HG02884 (cell line): ENCODE measurements around the gene LRRC8A.
A peak's percentile ranks its signal among the peaks of the same experiment; 100 is the strongest.
"Not testable (repeated sequence)": the region's sequence is repeated elsewhere in the genome, so short reads cannot be mapped to it uniquely, and the experiment has no call there.

Experiments
- ATAC-seq: cut with Tn5 transposase; IDR thresholded peaks from one replicate; pipeline ENCODE4 v1.9.1; 2021; ENCODE audit warnings: mild to moderate bottlenecking, moderate library complexity; ENCODE audit not compliant: unreplicated experiment

Gene LRRC8A

GRCh38 chr9:128881884-128882676 is at the start of gene LRRC8A, which contains the start of gene KYAT1:
Gene LRRC8A, plus strand, starts transcription at chr9:128882133. Its CDS starts 25,032 bp downstream, at chr9:128907165.
Gene KYAT1, minus strand, starts transcription at chr9:128881950. Its CDS starts 36,545 bp downstream, at chr9:128845405.
- peak; percentile 78 for ATAC-seq

GRCh38 chr9:128833696-128834095 is 48.2 kb upstream of the LRRC8A start:
- ATAC-seq, result no peak

GRCh38 chr9:128835246-128836210 is 46.4 kb upstream of the LRRC8A start:
- ATAC-seq, result no peak

GRCh38 chr9:128836509-128837145 is 45.3 kb upstream of the LRRC8A start:
- ATAC-seq, result no peak

GRCh38 chr9:128838338-128838737 is 43.6 kb upstream of the LRRC8A start:
- ATAC-seq, result no peak

GRCh38 chr9:128840524-128840923 is 41.4 kb upstream of the LRRC8A start:
- ATAC-seq, result no peak

- ATAC-seq, result no peak
Observed at GRCh38 chr9:128841694-128842492, 40.0 kb upstream of the LRRC8A start.

- ATAC-seq, result not testable (repeated sequence)
Observed at GRCh38 chr9:128843171-128843570, 38.8 kb upstream of the LRRC8A start.

- no peak for ATAC-seq
Observed at GRCh38 chr9:128845186-128845931, 36.6 kb upstream of the LRRC8A start.

- ATAC-seq, result no peak
Observed at GRCh38 chr9:128846680-128847030, 35.3 kb upstream of the LRRC8A start.

GRCh38 chr9:128847803-128848202 is 34.1 kb upstream of the LRRC8A start:
- ATAC-seq, result no peak

GRCh38 chr9:128851024-128851423 is 30.9 kb upstream of the LRRC8A start:
- not testable (repeated sequence) for ATAC-seq

GRCh38 chr9:128851779-128852600 is 29.9 kb upstream of the LRRC8A start:
- not testable (repeated sequence) for ATAC-seq

- not testable (repeated sequence) for ATAC-seq
Observed at GRCh38 chr9:128852646-128853045, 29.3 kb upstream of the LRRC8A start.

GRCh38 chr9:128854454-128854853 is 27.5 kb upstream of the LRRC8A start:
- ATAC-seq, result not testable (repeated sequence)

GRCh38 chr9:128858476-128858875 is 23.5 kb upstream of the LRRC8A start:
- not testable (repeated sequence) for ATAC-seq

- no peak for ATAC-seq
Observed at GRCh38 chr9:128860937-128861336, 21.0 kb upstream of the LRRC8A start.

- ATAC-seq, result no peak
Observed at GRCh38 chr9:128861501-128861900, 20.4 kb upstream of the LRRC8A start.

GRCh38 chr9:128862401-128862851 is 19.5 kb upstream of the LRRC8A start:
- no peak for ATAC-seq
